Fibroblast of skin of right biceps (primary cell): ENCODE results near the gene SNF8.
A peak's percentile ranks its signal among the peaks of the same experiment; 100 is the strongest.
"Not testable (repeated sequence)": the region's sequence is repeated elsewhere in the genome, so short reads cannot be mapped to it uniquely, and the experiment has no call there.

Experiments used
- DNase-seq: peaks from one replicate; pipeline ENCODE4 v3.0.0-alpha.2; 2013

The SNF8 gene

GRCh38 chr17:48944515-48945260 lies at the start of gene SNF8:
TSS of gene SNF8 (minus strand) at chr17:48944842. CDS start at chr17:48944734, 108 bp downstream.
- peak; percentile 93 for DNase-seq

- no peak for DNase-seq
Measured at GRCh38 chr17:48993951-48994350, 49.3 kb upstream of the SNF8 start.

GRCh38 chr17:48993305-48993704 lies 48.7 kb upstream of the SNF8 start:
- no peak for DNase-seq

- DNase-seq, result no peak
Measured at GRCh38 chr17:48992444-48992843, 47.8 kb upstream of the SNF8 start.

- DNase-seq, result no peak
Measured at GRCh38 chr17:48990882-48991357, 46.3 kb upstream of the SNF8 start.

GRCh38 chr17:48989100-48989499 lies 44.5 kb upstream of the SNF8 start:
- DNase-seq, result no peak

GRCh38 chr17:48985436-48986245 lies 41.0 kb upstream of the SNF8 start:
- no peak for DNase-seq

- DNase-seq, result no peak
Measured at GRCh38 chr17:48981927-48982539, 37.4 kb upstream of the SNF8 start.

- DNase-seq, result peak; percentile 22
Measured at GRCh38 chr17:48973806-48974205, 29.2 kb upstream of the SNF8 start.

- no peak for DNase-seq
Measured at GRCh38 chr17:48972749-48973097, 28.1 kb upstream of the SNF8 start.

GRCh38 chr17:48970865-48971687 lies 26.4 kb upstream of the SNF8 start:
- DNase-seq, result no peak

- peak; percentile 44 for DNase-seq
Measured at GRCh38 chr17:48970224-48970623, 25.6 kb upstream of the SNF8 start.

- DNase-seq, result peak; percentile 71
Measured at GRCh38 chr17:48961516-48962233, 17.0 kb upstream of the SNF8 start.

GRCh38 chr17:48960834-48961515 lies 16.3 kb upstream of the SNF8 start:
- peak; percentile 18 for DNase-seq

- peak; percentile 54 for DNase-seq
Measured at GRCh38 chr17:48954300-48954755, 9.7 kb upstream of the SNF8 start.

- no peak for DNase-seq
Measured at GRCh38 chr17:48952904-48953303, 8.3 kb upstream of the SNF8 start.

GRCh38 chr17:48951572-48951971 lies 6.9 kb upstream of the SNF8 start:
- DNase-seq, result no peak

- DNase-seq, result not testable (repeated sequence)
Measured at GRCh38 chr17:48945261-48945651, 614 bp upstream of the SNF8 start.

- DNase-seq, result no peak
Measured at GRCh38 chr17:48933035-48933434, 11.6 kb downstream of the SNF8 start.

GRCh38 chr17:48930435-48930873 lies 14.2 kb downstream of the SNF8 start:
- no peak for DNase-seq

GRCh38 chr17:48929812-48930165 lies 14.9 kb downstream of the SNF8 start:
- DNase-seq, result no peak
